Measurements from ENCODE around the gene OPRL1.

The OPRL1 gene

GRCh38 chr20:64080013-64080812 is at the start of gene OPRL1:
TSS of gene OPRL1 (plus strand) at chr20:64080082. CDS start at chr20:64092721, 12,639 bp downstream.
- no peak for DNase-seq

- DNase-seq, result no peak
Observed at GRCh38 chr20:64030371-64031134, 49.3 kb upstream of the OPRL1 start.

GRCh38 chr20:64031822-64032314 is 48.0 kb upstream of the OPRL1 start:
- no peak for DNase-seq

DNA sequence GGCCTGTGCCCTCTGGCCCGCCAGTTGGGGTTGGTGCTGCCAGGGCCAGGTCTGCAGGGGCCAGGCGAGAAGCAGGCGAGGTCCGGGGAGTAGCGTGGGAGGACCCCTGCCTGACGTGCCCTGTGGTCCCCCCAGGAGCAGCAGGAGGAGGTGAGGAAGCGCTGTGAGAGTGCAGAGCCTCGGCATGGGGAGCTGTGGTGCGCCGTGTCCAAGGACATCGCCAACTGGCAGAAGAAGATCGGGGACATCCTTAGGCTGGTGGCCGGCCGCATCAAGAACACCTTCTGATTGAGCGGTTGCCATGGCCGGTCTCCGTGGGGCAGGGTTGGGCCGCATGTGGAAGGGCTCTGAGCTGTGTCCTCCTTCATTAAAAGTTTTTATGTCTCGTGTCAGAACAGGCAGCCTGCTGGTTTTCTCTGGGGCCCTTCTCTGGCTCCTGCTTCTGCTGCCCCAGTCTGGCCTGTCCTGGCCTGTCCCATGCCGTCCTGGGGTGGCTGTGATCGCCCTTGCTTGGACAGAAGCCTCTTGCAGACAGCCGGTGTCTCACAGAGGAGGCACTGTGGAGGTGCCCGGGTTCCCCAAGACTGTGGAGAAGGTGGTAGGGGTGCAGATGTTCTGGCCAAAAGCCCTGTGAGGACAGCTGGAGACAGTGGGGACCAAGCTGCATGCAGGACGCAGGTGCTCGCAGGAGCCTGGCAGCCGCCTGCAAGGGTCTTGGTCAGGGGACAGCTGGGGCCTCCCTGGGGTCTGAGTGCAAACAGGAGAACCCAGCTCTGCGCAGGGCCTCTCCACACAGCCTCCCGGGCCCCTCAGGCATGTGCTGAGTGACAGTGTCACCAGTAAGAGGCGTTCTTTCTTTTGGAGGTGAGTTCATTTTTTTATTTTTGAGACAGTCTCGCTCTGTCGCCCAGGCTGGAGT is 46.9 kb upstream of the OPRL1 start:
- DNase-seq, result no peak

DNA sequence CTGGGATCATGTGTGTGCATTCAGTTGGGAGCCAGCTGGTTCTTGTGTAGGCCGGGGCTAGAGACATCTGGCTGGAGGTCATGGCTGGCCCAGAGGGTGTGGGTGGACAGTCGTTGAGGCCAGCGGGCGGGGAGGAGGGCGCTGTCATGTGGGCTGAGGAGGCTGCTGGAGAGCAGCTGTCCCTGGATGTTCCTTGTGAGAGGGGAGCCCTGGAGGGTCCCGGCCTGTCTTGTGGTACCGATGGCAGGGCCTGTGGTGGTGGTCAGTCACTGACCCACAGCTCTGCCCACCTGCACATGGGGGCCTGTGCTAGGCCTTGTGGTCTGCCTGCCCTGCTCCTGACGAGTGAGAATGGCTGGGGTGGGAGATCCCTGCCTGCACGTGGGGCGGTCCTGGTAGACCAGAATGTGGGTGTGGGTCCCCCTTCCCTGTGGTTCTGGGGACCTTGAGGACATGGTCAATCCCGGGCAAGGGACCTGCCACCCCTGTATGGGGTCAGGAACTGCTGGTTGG is 45.8 kb upstream of the OPRL1 start:
- no peak for DNase-seq

GRCh38 chr20:64035066-64035932 is 44.6 kb upstream of the OPRL1 start:
- no peak for DNase-seq

- DNase-seq, result no peak
Observed at GRCh38 chr20:64035933-64036345, 43.9 kb upstream of the OPRL1 start, which contains the start of gene C20orf204. TSS of gene C20orf204 (plus strand) at chr20:64036182. CDS start at chr20:64036324, 142 bp downstream.

DNA sequence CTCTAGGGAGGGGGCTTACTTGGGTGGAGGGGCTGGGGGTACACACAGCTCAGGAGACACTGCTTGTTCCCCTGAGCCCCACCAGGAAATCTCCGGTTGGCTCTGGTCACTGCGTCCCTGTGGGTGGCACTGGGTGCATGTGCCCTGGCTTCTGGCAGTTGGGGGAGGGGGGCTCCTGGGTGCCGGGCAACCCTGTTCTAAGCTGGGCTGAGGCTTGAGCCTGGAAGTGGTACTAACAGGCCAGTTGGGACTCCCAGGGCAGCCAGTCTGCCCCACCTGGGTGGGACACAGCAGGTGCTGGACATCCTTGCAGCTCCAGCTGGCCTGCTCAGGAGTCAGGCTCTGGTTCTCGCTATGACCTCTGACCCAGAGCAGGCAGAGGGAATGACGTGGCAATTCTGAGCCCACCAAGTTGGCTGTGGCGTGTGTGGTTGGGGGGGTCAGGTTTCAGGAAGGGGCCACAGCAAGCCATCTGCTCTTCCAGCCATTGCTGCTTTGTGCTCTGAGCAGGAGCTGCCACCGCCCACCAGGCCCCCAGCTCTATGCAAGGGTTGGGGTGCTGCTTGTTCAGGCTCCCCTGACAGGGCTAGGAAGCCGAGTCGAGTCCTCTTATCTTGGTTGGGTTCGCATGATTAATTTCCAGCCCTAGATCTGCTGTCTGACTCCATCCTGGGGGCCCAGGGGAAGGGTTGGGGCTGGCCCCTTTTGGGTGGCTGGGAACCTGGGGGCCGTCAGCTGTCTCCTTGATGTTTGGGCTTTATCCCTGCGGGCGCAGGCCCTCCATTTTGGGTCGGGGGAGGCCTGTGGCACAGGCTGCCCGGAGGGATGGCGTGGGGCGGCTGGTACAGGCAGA is 43.3 kb upstream of the OPRL1 start:
- no peak for DNase-seq

- DNase-seq, result no peak
Observed at GRCh38 chr20:64037199-64037497, 42.7 kb upstream of the OPRL1 start.

GRCh38 chr20:64037498-64038213 is 42.2 kb upstream of the OPRL1 start:
- no peak for DNase-seq

DNA sequence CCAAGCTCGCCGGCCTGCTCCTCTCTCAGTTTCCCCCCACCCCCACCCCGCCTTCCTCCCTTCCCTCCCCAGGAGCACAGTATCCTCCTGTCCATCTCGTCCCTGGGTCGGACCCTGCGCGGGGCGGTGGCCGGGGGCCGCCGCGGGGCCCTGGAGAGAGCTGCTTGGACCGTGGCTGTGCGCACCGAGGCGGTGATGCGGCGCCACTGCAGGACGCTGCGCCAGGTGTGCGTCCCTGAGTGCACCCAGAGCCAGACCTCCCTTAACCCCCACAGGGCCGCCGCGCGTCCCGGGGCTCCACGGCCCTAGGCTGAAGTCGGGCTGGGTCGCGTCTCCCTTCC is 41.7 kb upstream of the OPRL1 start:
- DNase-seq, result no peak

DNA sequence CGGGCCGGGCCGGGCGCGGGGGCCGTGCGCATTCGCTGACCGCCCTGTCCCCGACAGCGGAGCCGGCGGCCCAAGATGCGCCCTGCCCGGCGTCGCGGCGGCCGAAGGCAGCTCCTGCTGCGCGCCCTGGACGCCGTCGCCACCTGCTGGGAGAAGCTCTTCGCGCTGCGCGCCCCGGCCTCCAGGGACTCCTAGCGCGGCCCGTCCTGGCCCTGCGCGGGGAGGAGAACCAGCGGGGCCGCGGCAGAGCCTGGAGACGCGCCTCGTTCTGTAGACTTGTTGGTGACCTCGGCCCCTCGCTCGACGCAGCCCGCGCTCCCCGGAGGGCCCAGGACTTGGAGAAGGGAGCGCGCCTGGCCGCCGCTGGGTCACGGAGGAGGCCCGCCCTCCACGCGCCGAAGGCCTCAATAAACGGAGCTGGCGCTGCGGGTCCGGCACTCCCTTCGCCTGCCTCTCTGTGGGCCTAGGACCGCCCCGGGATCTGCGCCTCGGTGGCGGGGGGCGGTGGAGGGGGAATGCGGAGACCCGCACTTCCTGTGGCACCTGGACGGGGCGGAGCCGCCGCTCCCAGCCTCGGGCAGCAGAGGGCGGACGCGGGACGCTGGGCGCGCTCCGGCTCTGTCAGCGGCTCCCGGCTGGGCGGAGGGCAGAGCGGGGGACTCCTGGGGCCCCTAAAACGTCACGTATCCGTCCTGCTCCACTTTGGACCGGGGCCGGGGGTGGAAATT is 41.2 kb upstream of the OPRL1 start:
- DNase-seq, result no peak

GRCh38 chr20:64039293-64040160 is 40.4 kb upstream of the OPRL1 start:
- no peak for DNase-seq

DNA sequence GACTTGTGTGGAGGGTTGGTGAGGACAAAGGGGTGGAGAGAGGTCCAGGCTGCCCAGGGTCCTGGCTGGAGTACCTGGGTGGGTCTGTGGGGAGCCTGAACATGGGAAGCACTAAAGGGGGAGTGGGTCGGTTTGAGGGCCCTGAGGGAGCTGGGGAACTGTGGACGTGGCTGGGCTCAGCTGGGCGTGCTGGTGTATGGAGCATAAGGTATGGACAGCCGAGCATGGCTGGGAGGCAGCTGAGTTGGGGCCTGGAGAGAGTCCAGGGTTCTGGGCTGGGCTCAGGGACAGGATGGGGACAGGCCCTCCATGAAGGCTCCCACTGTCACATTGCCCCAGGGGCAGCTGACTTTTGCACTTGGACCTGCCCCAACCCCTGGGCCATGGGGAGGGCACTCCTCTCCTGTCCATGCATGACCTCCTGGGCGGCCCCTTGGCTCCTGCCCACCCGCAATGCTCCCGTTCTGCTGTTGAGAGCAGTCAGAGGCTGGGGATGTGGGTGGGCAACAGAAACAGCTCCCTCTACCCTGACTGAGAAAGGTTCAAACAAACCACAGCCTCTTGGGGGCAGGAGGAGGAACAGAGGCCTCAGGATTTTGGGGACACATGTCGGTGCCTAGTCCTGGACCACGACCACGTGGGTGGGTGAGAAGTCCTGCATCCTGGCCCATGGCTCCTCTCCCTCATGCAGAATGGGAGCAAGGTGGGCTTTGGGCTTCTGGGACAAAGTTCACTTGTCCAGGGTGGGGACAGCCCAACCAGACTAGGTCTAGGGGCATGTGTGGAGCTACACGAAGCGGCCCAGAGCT is 39.4 kb upstream of the OPRL1 start:
- DNase-seq, result no peak

DNA sequence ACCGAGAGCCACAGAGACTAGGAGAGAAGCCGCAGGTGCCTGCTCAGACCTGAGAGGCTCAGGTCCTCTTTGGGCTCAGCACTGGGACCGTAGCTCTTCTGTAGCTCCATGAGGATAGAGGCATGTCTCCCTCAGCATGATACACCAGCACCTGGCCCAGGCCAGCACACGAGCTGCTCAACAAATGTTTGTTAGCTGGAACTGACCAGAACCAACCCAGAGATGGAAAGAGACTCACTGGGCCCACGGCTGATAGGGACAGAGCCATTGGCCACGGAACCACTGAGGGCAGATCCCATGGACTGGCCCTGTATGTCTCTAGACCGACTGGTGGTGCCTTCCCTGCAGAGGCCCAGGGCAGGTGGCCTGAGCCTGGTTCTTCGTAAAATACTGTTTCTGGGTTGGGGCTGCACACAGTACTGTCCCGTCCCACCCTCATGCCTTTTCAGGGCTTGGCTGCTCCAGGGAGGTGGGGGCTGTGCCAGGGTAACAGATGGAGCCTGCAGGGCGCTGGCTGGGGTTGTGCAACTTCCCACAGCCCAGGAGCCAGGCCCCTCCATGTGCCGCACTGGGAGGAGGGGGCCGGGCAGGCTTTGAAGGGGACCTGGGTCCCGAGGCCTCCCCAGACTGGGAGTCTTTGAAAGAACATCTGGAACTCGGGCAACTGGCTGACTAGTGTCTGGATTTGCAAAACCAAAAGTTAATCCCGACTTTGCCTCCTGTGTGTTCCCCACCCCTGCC is 38.7 kb upstream of the OPRL1 start:
- no peak for DNase-seq

DNA sequence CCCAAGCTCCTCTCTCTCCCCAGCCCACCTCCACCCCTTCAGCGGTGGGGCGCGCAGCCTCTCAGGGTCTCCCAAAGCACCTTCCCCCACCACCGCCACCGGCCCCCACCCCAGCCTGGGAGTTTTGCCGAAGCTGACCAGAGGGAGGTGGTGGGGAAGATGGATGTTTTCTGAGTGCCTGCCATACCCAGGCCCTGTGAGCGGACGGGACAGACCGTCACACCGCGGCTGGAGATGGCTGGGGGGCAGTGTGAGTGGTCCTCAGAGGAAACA is 38.2 kb upstream of the OPRL1 start:
- DNase-seq, result no peak
